Measurements from ENCODE around the gene SMARCAL1. TPM values are rescaled to one million over a fixed set of nuclear protein-coding genes. Genes with fewer than 3 reads are reported as not detected.
A peak's percentile ranks its signal among the peaks of the same experiment; 100 is the strongest.

Gene SMARCAL1
- total and polyA plus RNA-seq, 5 donors from 2014 or later: 19.8 to 25.1 (median 24.1) TPM

GRCh38 chr2:216482640-216483039, 70.4 kb downstream of the SMARCAL1 start:
- Mint-ChIP-seq H3K36me3 (peaks cover 12% of the 10 kb centered on the region), H3K27me3 (no peaks in the 10 kb centered on the region), H3K4me1 (peaks cover 0 to 6% (median 0%) of the 10 kb centered on the region in 4 donors), H3K9me3 (no peaks in the 10 kb centered on the region), H3K4me3 (no peak overlapping the region), H3K27ac (no peak overlapping the region)
- H3K4me1 ChIP-seq (ENCODE audit: control insufficient read depth, insufficient read depth, low read length, poor library complexity, severe bottlenecking): no peaks in the 10 kb centered on the region
- no peak overlapping the region for H3K4me3 ChIP-seq (ENCODE audit: low read depth, low read length)
- no peaks in the 10 kb centered on the region for H3K9me3 ChIP-seq (ENCODE audit: control insufficient read depth in 2 of 2, low read length in 2 of 2)
- DNase-seq: no peak
- peaks cover 26% of the 10 kb centered on the region for H3K36me3 ChIP-seq (ENCODE audit: control insufficient read depth, insufficient read depth, low read length)
- no peak overlapping the region for H3K27ac ChIP-seq (ENCODE audit: insufficient read depth, low read length, poor library complexity, severe bottlenecking)
- H3K27me3 ChIP-seq (ENCODE audit: control insufficient read depth, insufficient read depth, low read length): no peaks in the 10 kb centered on the region
- ATAC-seq (ENCODE audit: low read depth in 2 of 2): no peak

- H3K36me3 Mint-ChIP-seq: peaks cover 10% of the 10 kb centered on the region
- no peak overlapping the region for H3K4me3 Mint-ChIP-seq
- H3K4me1 Mint-ChIP-seq: peaks cover 0 to 6% (median 0%) of the 10 kb centered on the region in 4 donors
- DNase-seq (no peak), ATAC-seq (ENCODE audit: low read depth in 2 of 2) (no peak)
- no peaks in the 10 kb centered on the region for H3K4me1 ChIP-seq (ENCODE audit: control insufficient read depth, insufficient read depth, low read length, poor library complexity, severe bottlenecking)
- H3K27me3 ChIP-seq (ENCODE audit: control insufficient read depth, insufficient read depth, low read length): no peaks in the 10 kb centered on the region
- no peaks in the 10 kb centered on the region for H3K9me3 ChIP-seq (ENCODE audit: control insufficient read depth in 2 of 2, low read length in 2 of 2)
- H3K27me3 Mint-ChIP-seq: no peaks in the 10 kb centered on the region
- H3K27ac Mint-ChIP-seq: no peak overlapping the region
- no peak overlapping the region for H3K27ac ChIP-seq (ENCODE audit: insufficient read depth, low read length, poor library complexity, severe bottlenecking)
- H3K9me3 Mint-ChIP-seq: no peaks in the 10 kb centered on the region
- no peak overlapping the region for H3K4me3 ChIP-seq (ENCODE audit: low read depth, low read length)
- peaks cover 8% of the 10 kb centered on the region for H3K36me3 ChIP-seq (ENCODE audit: control insufficient read depth, insufficient read depth, low read length)
These were observed 73.0 kb downstream of the SMARCAL1 start for GRCh38 chr2:216485237-216485636.

GRCh38 chr2:216485745-216486144, 73.5 kb downstream of the SMARCAL1 start:
- Mint-ChIP-seq H3K4me1 (peaks cover 0 to 2% (median 0%) of the 10 kb centered on the region in 4 donors), H3K27ac (no peak overlapping the region), H3K9me3 (no peaks in the 10 kb centered on the region), H3K36me3 (peaks cover 10% of the 10 kb centered on the region), H3K4me3 (no peak overlapping the region), H3K27me3 (no peaks in the 10 kb centered on the region)
- Histone ChIP-seq H3K9me3 (ENCODE audit: control insufficient read depth in 2 of 2, low read length in 2 of 2) (no peaks in the 10 kb centered on the region), H3K36me3 (ENCODE audit: control insufficient read depth, insufficient read depth, low read length) (peaks cover 8% of the 10 kb centered on the region), H3K4me3 (ENCODE audit: low read depth, low read length) (no peak overlapping the region), H3K27ac (ENCODE audit: insufficient read depth, low read length, poor library complexity, severe bottlenecking) (no peak overlapping the region), H3K4me1 (ENCODE audit: control insufficient read depth, insufficient read depth, low read length, poor library complexity, severe bottlenecking) (no peaks in the 10 kb centered on the region), H3K27me3 (ENCODE audit: control insufficient read depth, insufficient read depth, low read length) (no peaks in the 10 kb centered on the region)
- no peak for ATAC-seq (ENCODE audit: low read depth in 2 of 2)
- no peak for DNase-seq

DNA sequence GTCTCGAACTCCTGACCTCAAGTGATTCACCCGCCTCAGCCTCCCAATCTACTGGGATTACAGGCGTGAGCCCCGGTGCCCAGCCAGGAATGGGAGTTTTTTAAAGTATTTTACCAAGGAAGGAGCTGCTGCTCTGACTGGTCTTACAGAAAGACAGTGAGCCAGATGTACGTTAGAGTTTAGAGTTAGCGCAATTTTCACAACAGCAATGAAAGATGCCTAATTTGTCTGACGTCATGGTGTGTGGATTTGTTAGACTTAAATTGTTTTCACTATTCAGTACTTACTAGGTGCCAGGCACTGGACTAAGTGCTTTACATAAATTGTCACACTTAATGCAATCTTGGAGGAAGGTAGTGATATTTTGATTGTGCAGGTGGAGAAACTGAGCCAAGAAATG, 74.0 kb downstream of the SMARCAL1 start:
- no peaks in the 10 kb centered on the region for H3K4me1 Mint-ChIP-seq
- no peak overlapping the region for H3K4me3 Mint-ChIP-seq
- H3K4me3 ChIP-seq (ENCODE audit: low read depth, low read length): no peak overlapping the region
- H3K9me3 Mint-ChIP-seq: no peaks in the 10 kb centered on the region
- H3K27ac ChIP-seq (ENCODE audit: insufficient read depth, low read length, poor library complexity, severe bottlenecking): no peak overlapping the region
- peaks cover 8% of the 10 kb centered on the region for H3K36me3 ChIP-seq (ENCODE audit: control insufficient read depth, insufficient read depth, low read length)
- peaks cover 10% of the 10 kb centered on the region for H3K36me3 Mint-ChIP-seq
- no peak overlapping the region for H3K27ac Mint-ChIP-seq
- DNase-seq: no peak
- no peaks in the 10 kb centered on the region for H3K27me3 ChIP-seq (ENCODE audit: control insufficient read depth, insufficient read depth, low read length)
- H3K9me3 ChIP-seq (ENCODE audit: control insufficient read depth in 2 of 2, low read length in 2 of 2): no peaks in the 10 kb centered on the region
- no peaks in the 10 kb centered on the region for H3K4me1 ChIP-seq (ENCODE audit: control insufficient read depth, insufficient read depth, low read length, poor library complexity, severe bottlenecking)
- H3K27me3 Mint-ChIP-seq: no peaks in the 10 kb centered on the region
- ATAC-seq (ENCODE audit: low read depth in 2 of 2): no peak

- no peak overlapping the region for H3K27ac ChIP-seq (ENCODE audit: insufficient read depth, low read length, poor library complexity, severe bottlenecking)
- ATAC-seq (ENCODE audit: low read depth in 2 of 2) (no peak), DNase-seq (no peak)
- Mint-ChIP-seq H3K4me3 (no peak overlapping the region), H3K27ac (no peak overlapping the region), H3K27me3 (no peaks in the 10 kb centered on the region), H3K4me1 (no peaks in the 10 kb centered on the region), H3K9me3 (no peaks in the 10 kb centered on the region), H3K36me3 (peaks cover 7% of the 10 kb centered on the region)
- no peaks in the 10 kb centered on the region for H3K9me3 ChIP-seq (ENCODE audit: control insufficient read depth in 2 of 2, low read length in 2 of 2)
- no peak overlapping the region for H3K4me3 ChIP-seq (ENCODE audit: low read depth, low read length)
- no peaks in the 10 kb centered on the region for H3K27me3 ChIP-seq (ENCODE audit: control insufficient read depth, insufficient read depth, low read length)
- H3K36me3 ChIP-seq (ENCODE audit: control insufficient read depth, insufficient read depth, low read length): peaks cover 8% of the 10 kb centered on the region
- no peaks in the 10 kb centered on the region for H3K4me1 ChIP-seq (ENCODE audit: control insufficient read depth, insufficient read depth, low read length, poor library complexity, severe bottlenecking)
These were observed 74.4 kb downstream of the SMARCAL1 start for GRCh38 chr2:216486708-216487107.

GRCh38 chr2:216490061-216490460, 77.8 kb downstream of the SMARCAL1 start:
- Histone ChIP-seq H3K9me3 (ENCODE audit: control insufficient read depth in 2 of 2, low read length in 2 of 2) (no peaks in the 10 kb centered on the region), H3K4me3 (ENCODE audit: low read depth, low read length) (no peak overlapping the region), H3K27me3 (ENCODE audit: control insufficient read depth, insufficient read depth, low read length) (no peaks in the 10 kb centered on the region), H3K36me3 (ENCODE audit: control insufficient read depth, insufficient read depth, low read length) (no peaks in the 10 kb centered on the region), H3K4me1 (ENCODE audit: control insufficient read depth, insufficient read depth, low read length, poor library complexity, severe bottlenecking) (no peaks in the 10 kb centered on the region), H3K27ac (ENCODE audit: insufficient read depth, low read length, poor library complexity, severe bottlenecking) (no peak overlapping the region)
- Mint-ChIP-seq H3K4me3 (no peak overlapping the region), H3K27ac (no peak overlapping the region), H3K36me3 (no peaks in the 10 kb centered on the region), H3K9me3 (no peaks in the 10 kb centered on the region), H3K4me1 (peaks cover 0 to 2% (median 0%) of the 10 kb centered on the region in 4 donors), H3K27me3 (no peaks in the 10 kb centered on the region)
- DNase-seq (no peak), ATAC-seq (ENCODE audit: low read depth in 2 of 2) (no peak)

GRCh38 chr2:216491793-216492596, 79.7 kb downstream of the SMARCAL1 start:
- no peaks in the 10 kb centered on the region for H3K9me3 ChIP-seq (ENCODE audit: control insufficient read depth in 2 of 2, low read length in 2 of 2)
- no peaks in the 10 kb centered on the region for H3K4me1 ChIP-seq (ENCODE audit: control insufficient read depth, insufficient read depth, low read length, poor library complexity, severe bottlenecking)
- H3K4me3 Mint-ChIP-seq: no peak overlapping the region
- H3K36me3 ChIP-seq (ENCODE audit: control insufficient read depth, insufficient read depth, low read length): no peaks in the 10 kb centered on the region
- ATAC-seq (ENCODE audit: low read depth in 2 of 2) (no peak), DNase-seq (no peak)
- H3K36me3 Mint-ChIP-seq: no peaks in the 10 kb centered on the region
- no peaks in the 10 kb centered on the region for H3K27me3 ChIP-seq (ENCODE audit: control insufficient read depth, insufficient read depth, low read length)
- no peaks in the 10 kb centered on the region for H3K9me3 Mint-ChIP-seq
- H3K27ac ChIP-seq (ENCODE audit: insufficient read depth, low read length, poor library complexity, severe bottlenecking): no peak overlapping the region
- no peak overlapping the region for H3K4me3 ChIP-seq (ENCODE audit: low read depth, low read length)
- H3K27ac Mint-ChIP-seq: peak overlapping the region in 1 of 3 donors; percentile 20
- H3K27me3 Mint-ChIP-seq: no peaks in the 10 kb centered on the region
- peaks cover 0 to 2% (median 0%) of the 10 kb centered on the region in 4 donors for H3K4me1 Mint-ChIP-seq
